Measurements from ENCODE around the gene NF1. TPM values are rescaled to one million over a fixed set of nuclear protein-coding genes. Genes with fewer than 3 reads are reported as not detected.

Gene NF1
- total RNA-seq, 1 experiment from 2014 or later, result 62.4 TPM

DNA sequence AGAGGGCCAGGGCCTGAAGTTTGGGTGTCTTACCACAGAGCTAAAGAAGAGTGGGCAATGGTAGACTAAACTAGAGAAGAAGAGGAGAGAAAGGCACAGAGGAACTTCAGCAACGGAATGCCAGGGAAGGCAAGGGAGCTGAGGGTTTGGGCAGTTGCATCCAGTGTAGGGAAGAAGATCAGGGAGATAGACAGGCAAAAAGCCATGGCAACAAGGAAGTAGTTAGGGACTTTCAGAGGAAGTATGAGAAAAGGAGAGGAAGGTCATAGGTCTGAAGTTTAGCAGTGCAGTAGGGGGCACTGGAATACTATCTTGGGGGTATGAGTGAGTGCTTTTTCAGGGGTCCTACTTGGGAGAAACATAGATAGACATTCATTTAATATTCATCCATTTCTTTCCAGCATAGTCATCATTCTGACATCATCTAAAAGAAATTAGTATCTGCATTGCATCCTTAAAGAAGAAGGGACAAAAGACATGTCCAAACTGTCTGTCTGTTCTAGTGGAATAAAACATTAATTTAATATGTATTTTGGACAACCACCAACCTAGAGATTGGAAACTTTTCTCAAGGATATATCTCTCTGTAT lies 2.2 kb upstream of the NF1 start:
- ChIA-PET POLR2A (no interaction called here), CTCF (no interaction called here)
- H3K4me1 ChIP-seq, result peaks cover 16% of the 10 kb centered on the region; the same call in 1 of the 2 replicates
- intact Hi-C loops (cut with micrococcal nuclease; ENCODE audit: unreplicated experiment), result loop anchor here (5.0 kb wide), 1 partner anchor 125 kb away; no protein-coding TSS in a partner anchor
- peaks cover 21% of the 10 kb centered on the region for H3K36me3 Mint-ChIP-seq (ENCODE audit: insufficient read depth, unreplicated experiment)
- no peak overlapping the region for H3K4me3 ChIP-seq (ENCODE audit: low read depth, low read length)
- no peaks in the 10 kb centered on the region for H3K36me3 ChIP-seq (ENCODE audit: control insufficient read depth, insufficient read depth, low read length)
- no peaks in the 10 kb centered on the region for H3K9me3 ChIP-seq
- H3K4me3 Mint-ChIP-seq (ENCODE audit: unreplicated experiment), result no peak overlapping the region
- H3K27ac Mint-ChIP-seq (ENCODE audit: unreplicated experiment), result no peak overlapping the region
- no peak for DNase-seq
- TF ChIP-seq CTCF (IDR thresholded peaks at IDR 0.05; ENCODE audit: insufficient read depth in 1 of 2, low read depth in 1 of 2, low read length in 1 of 2, severe bottlenecking in 1 of 2, unreplicated experiment in 1 of 2), result no peak
- no peaks in the 10 kb centered on the region for H3K27me3 Mint-ChIP-seq (ENCODE audit: insufficient read depth, unreplicated experiment)
- H3K27me3 ChIP-seq (replicated peaks; ENCODE audit: control insufficient read depth, insufficient read depth, low read length), result no peaks in the 10 kb centered on the region
- H3K4me1 Mint-ChIP-seq (ENCODE audit: low read depth, unreplicated experiment), result peaks cover 10% of the 10 kb centered on the region
- H3K9me3 Mint-ChIP-seq (ENCODE audit: unreplicated experiment), result no peaks in the 10 kb centered on the region
- no TSS peak for BruUV-seq (replicated peaks)

- no peaks in the 10 kb centered on the region for H3K36me3 ChIP-seq (ENCODE audit: control insufficient read depth, insufficient read depth, low read length)
- ChIA-PET POLR2A (interaction anchor here (0.7 to 1.4 kb wide), 2 partner anchors 61 to 186 kb away, joined by 3 to 4 read pairs; no protein-coding TSS in a partner anchor), CTCF (interaction anchor here (0.9 kb wide), 1 partner anchor 32 kb away, joined by 6 read pairs; no protein-coding TSS in a partner anchor)
- H3K27me3 Mint-ChIP-seq (ENCODE audit: insufficient read depth, unreplicated experiment), result no peaks in the 10 kb centered on the region
- H3K9me3 ChIP-seq, result no peaks in the 10 kb centered on the region
- H3K4me1 Mint-ChIP-seq (ENCODE audit: low read depth, unreplicated experiment), result peaks cover 10% of the 10 kb centered on the region
- no peaks in the 10 kb centered on the region for H3K9me3 Mint-ChIP-seq (ENCODE audit: unreplicated experiment)
- BruUV-seq (replicated peaks), result TSS peak; percentile 75
- peaks cover 23% of the 10 kb centered on the region for H3K36me3 Mint-ChIP-seq (ENCODE audit: insufficient read depth, unreplicated experiment)
- no peaks in the 10 kb centered on the region for H3K27me3 ChIP-seq (replicated peaks; ENCODE audit: control insufficient read depth, insufficient read depth, low read length)
- 0 out of 2 replicates have a peak, but pooled peaks cover 9% of the 10 kb centered on the region for H3K4me1 ChIP-seq
- H3K4me3 Mint-ChIP-seq (ENCODE audit: unreplicated experiment), result peak overlapping the region; percentile 94
- H3K27ac Mint-ChIP-seq (ENCODE audit: unreplicated experiment), result peak overlapping the region; percentile 57
- intact Hi-C loops (cut with micrococcal nuclease; ENCODE audit: unreplicated experiment), result loop anchor here (1.0 to 5.0 kb wide), 2 partner anchors 22 to 123 kb away; no protein-coding TSS in a partner anchor
- no peak for DNase-seq
- peak overlapping the region; percentile 98 for H3K4me3 ChIP-seq (ENCODE audit: low read depth, low read length)
- TF ChIP-seq CTCF (IDR thresholded peaks at IDR 0.05; ENCODE audit: insufficient read depth in 1 of 2, low read depth in 1 of 2, low read length in 1 of 2, severe bottlenecking in 1 of 2, unreplicated experiment in 1 of 2), result no peak
Measured at GRCh38 chr17:31093866-31094599, 744 bp upstream of the NF1 start.

GRCh38 chr17:31095236-31096105 lies 694 bp downstream of the NF1 start:
- Mint-ChIP-seq H3K4me1 (ENCODE audit: low read depth, unreplicated experiment) (peaks cover 10% of the 10 kb centered on the region), H3K36me3 (ENCODE audit: insufficient read depth, unreplicated experiment) (peaks cover 30% of the 10 kb centered on the region), H3K9me3 (ENCODE audit: unreplicated experiment) (no peaks in the 10 kb centered on the region), H3K27ac (ENCODE audit: unreplicated experiment) (peak overlapping the region; percentile 57), H3K27me3 (ENCODE audit: insufficient read depth, unreplicated experiment) (no peaks in the 10 kb centered on the region), H3K4me3 (ENCODE audit: unreplicated experiment) (peak overlapping the region; percentile 94)
- peak; percentile 71 to 76 for DNase-seq
- peak overlapping the region; percentile 98 for H3K4me3 ChIP-seq (ENCODE audit: low read depth, low read length)
- intact Hi-C loops (cut with micrococcal nuclease; ENCODE audit: unreplicated experiment), result no loop called here
- 0 out of 2 replicates have a peak, but pooled peaks cover 9% of the 10 kb centered on the region for H3K4me1 ChIP-seq
- no peaks in the 10 kb centered on the region for H3K36me3 ChIP-seq (ENCODE audit: control insufficient read depth, insufficient read depth, low read length)
- ChIA-PET POLR2A (interaction anchor here (0.6 to 1.4 kb wide), 8 partner anchors 23 to 392 kb away, joined by 3 to 5 read pairs (median 4); no protein-coding TSS in a partner anchor), CTCF (interaction anchor here (0.6 to 0.7 kb wide), 2 partner anchors 174 to 422 kb away, joined by 3 to 4 read pairs; partner anchors contain the start of gene ADAP2)
- H3K9me3 ChIP-seq, result no peaks in the 10 kb centered on the region
- BruUV-seq (replicated peaks), result no TSS peak
- TF ChIP-seq CTCF (IDR thresholded peaks at IDR 0.05; ENCODE audit: insufficient read depth in 1 of 2, low read depth in 1 of 2, low read length in 1 of 2, severe bottlenecking in 1 of 2, unreplicated experiment in 1 of 2), result no peak
- H3K27me3 ChIP-seq (replicated peaks; ENCODE audit: control insufficient read depth, insufficient read depth, low read length), result no peaks in the 10 kb centered on the region

Data from Caco-2 (cell line).